B cell (primary cell): ENCODE measurements around the gene CTNNBL1. TPM values are rescaled to one million over a fixed set of nuclear protein-coding genes. Genes with fewer than 3 reads are reported as not detected.

Experiments used
- ATAC-seq: fragments of 200-7000 bp; cut with Tn5 transposase; one replicate; pipeline ENCODE4 v1.10.0; 2021; ENCODE audit warnings: low read depth, mild to moderate bottlenecking, moderate number of reproducible peaks, moderate library complexity
- CTCF ChIA-PET: fragments of 350-600 bp; sonication (Branson Sonifier 250); formaldehyde crosslinking; loops from one replicate; lab custom pipeline; 2021; ENCODE audit warnings: antibody characterized with exemption, inconsistent platforms; lab: Charles Lee
- POLR2A ChIA-PET: fragments of 350-600 bp; sonication (Branson Sonifier 250); formaldehyde crosslinking; loops from one replicate; lab custom pipeline; 2021; ENCODE audit warnings: antibody characterized with exemption; lab: Charles Lee
- DNase-seq: peaks from one replicate; pipeline ENCODE4 v3.0.0; 2013
- H2AFZ ChIP-seq: 2 replicates; pipeline ENCODE4 v1.6.1; 2012; ENCODE audit warnings: mild to moderate bottlenecking, low read depth, low read length; ENCODE audit not compliant: insufficient read depth, poor library complexity, severe bottlenecking
- H3K27ac ChIP-seq, 2 donors: 1 replicate in 1 of 2; 2 replicates in 1 of 2; pipeline ENCODE4 v1.5.1; 2012 to 2013; ENCODE audit warnings: low read length in 2 of 2, mild to moderate bottlenecking in 2 of 2, moderate library complexity in 1 of 2
- H3K27me3 ChIP-seq, 4 experiments: fragments of 200-600 bp in 1 of 4; sonication (generic) in 1 of 4; replicated peaks in 1 of 4; 1 replicate in 2 of 4; 2 replicates in 2 of 4; pipeline versions ENCODE4 v1.6.1 to v1.7.0; 2013 to 2016; ENCODE audit warnings: low read length in 3 of 4, mild to moderate bottlenecking in 2 of 4, mixed read lengths in 1 of 4, moderate library complexity in 1 of 4; ENCODE audit not compliant: insufficient read depth in 4 of 4, control insufficient read depth in 3 of 4; ENCODE audit errors: control extremely low read depth in 1 of 4
- H3K36me3 ChIP-seq, 2 experiments: replicated peaks in 1 of 2; 1 replicate in 1 of 2; 2 replicates in 1 of 2; pipeline versions ENCODE4 v1.6.1 to v1.7.1; 2013; ENCODE audit warnings: low read length in 1 of 2; ENCODE audit not compliant: insufficient read depth in 2 of 2, control insufficient read depth in 1 of 2; ENCODE audit errors: control extremely low read depth in 1 of 2, extremely low read depth in 1 of 2
- H3K4me1 ChIP-seq, 2 donors: fragments of 200-600 bp in 1 of 2; sonication (generic) in 1 of 2; 1 replicate in 1 of 2; 2 replicates in 1 of 2; pipeline versions ENCODE4 v1.5.1 to v1.6.1; 2013 to 2017; ENCODE audit warnings: low read length in 2 of 2; ENCODE audit not compliant: control insufficient read depth in 2 of 2, insufficient read depth in 2 of 2
- H3K4me2 ChIP-seq: replicated peaks from 2 replicates; pipeline ENCODE3; 2012; ENCODE audit warnings: mild to moderate bottlenecking, low read depth, low read length; ENCODE audit not compliant: poor library complexity, severe bottlenecking
- H3K4me3 ChIP-seq, 5 experiments: fragments of 200-600 bp in 1 of 5; sonication (generic) in 1 of 5; 1 replicate in 3 of 5; 2 replicates in 2 of 5; pipeline versions ENCODE4 v1.5.1 to v1.7.0; 2011 to 2016; ENCODE audit warnings: low read length in 4 of 5, mild to moderate bottlenecking in 4 of 5, low read depth in 2 of 5, control low read depth in 1 of 5, moderate library complexity in 1 of 5; ENCODE audit not compliant: insufficient read depth in 1 of 5; ENCODE audit errors: control extremely low read depth in 1 of 5, extremely low read depth in 1 of 5
- H3K79me2 ChIP-seq: fragments of 200-600 bp; sonication (generic); one replicate; pipeline ENCODE4 v1.6.0; 2016; ENCODE audit warnings: low read length; ENCODE audit not compliant: control insufficient read depth, insufficient read depth
- H3K9ac ChIP-seq: fragments of 200-600 bp; sonication (generic); 2 replicates; pipeline ENCODE4 v1.6.1; 2017; ENCODE audit warnings: mild to moderate bottlenecking, low read length, moderate library complexity
- H3K9me3 ChIP-seq, 3 donors: one replicate each; pipeline versions ENCODE4 v1.6.1 to v1.7.1; 2013; ENCODE audit warnings: low read length in 2 of 3; ENCODE audit not compliant: control insufficient read depth in 2 of 3, insufficient read depth in 1 of 3; ENCODE audit errors: control extremely low read depth in 1 of 3
- H4K20me1 ChIP-seq: 2 replicates; pipeline ENCODE4 v1.6.0; 2012; ENCODE audit warnings: mild to moderate bottlenecking, low read length; ENCODE audit not compliant: insufficient read depth, control insufficient read depth, poor library complexity, severe bottlenecking
- H3K27ac Mint-ChIP-seq: one replicate; pipeline ENCODE4 v1.8.0; 2021; ENCODE audit warnings: mixed read lengths
- H3K27me3 Mint-ChIP-seq: one replicate; pipeline ENCODE4 v1.8.0; 2021; ENCODE audit warnings: mixed read lengths
- H3K4me1 Mint-ChIP-seq: one replicate; pipeline ENCODE4 v1.8.0; 2021; ENCODE audit warnings: mixed read lengths
- H3K4me3 Mint-ChIP-seq: one replicate; pipeline ENCODE4 v1.8.0; 2021; ENCODE audit warnings: mixed read lengths
- H3K9me3 Mint-ChIP-seq: one replicate; pipeline ENCODE4 v1.8.0; 2022; ENCODE audit warnings: mixed read lengths; ENCODE audit not compliant: insufficient read depth
- EZH2 ChIP-seq: IDR thresholded peaks from 2 replicates; pipeline ENCODE4 v1.6.1; 2012; ENCODE audit warnings: borderline replicate concordance, low read depth, mild to moderate bottlenecking, moderate library complexity, low read length; ENCODE audit not compliant: insufficient read depth, poor library complexity, severe bottlenecking
- WGBS: methylation state at CpG from one replicate; pipeline ENCODE4 v1.1.5; 2013; ENCODE audit warnings: missing lambda C conversion rate; ENCODE audit not compliant: insufficient coverage; 5-methylcytosine and 5-hydroxymethylcytosine counted together
- intact Hi-C: fragments of 100-400 bp; cut with micrococcal nuclease; formaldehyde crosslinking; loops from one replicate; pipeline ENCODE4 v1.10.0; 2022
- polyA plus RNA-seq: library from polyadenylated mRNA; depleted of rRNA; stranded (reverse); fragments of >200 nt; gene quantifications from 2 replicates; pipeline ENCODE4 v1.2.3, GENCODE V29; 2012
- total RNA-seq, 2 donors: library from RNA; stranded (reverse); fragments of 120-200 nt in 1 of 2; gene quantifications; 1 replicate in 1 of 2; 2 replicates in 1 of 2; pipeline versions ENCODE4 v1.2.3 to v1.2.4, GENCODE V29; 2013 to 2022
- TF ChIP-seq, protein P1 (sequence below): fragments of 200-600 bp; IDR thresholded peaks from one replicate; pipeline ENCODE4 v1.8.0; 2022; ENCODE audit warnings: antibody characterized with exemption, mild to moderate bottlenecking

The CTNNBL1 gene
- total and polyA plus RNA-seq, 2 donors (not counting 1 experiment from before 2014, with no cell fraction given), result 25.3 to 64.7 TPM

DNA sequence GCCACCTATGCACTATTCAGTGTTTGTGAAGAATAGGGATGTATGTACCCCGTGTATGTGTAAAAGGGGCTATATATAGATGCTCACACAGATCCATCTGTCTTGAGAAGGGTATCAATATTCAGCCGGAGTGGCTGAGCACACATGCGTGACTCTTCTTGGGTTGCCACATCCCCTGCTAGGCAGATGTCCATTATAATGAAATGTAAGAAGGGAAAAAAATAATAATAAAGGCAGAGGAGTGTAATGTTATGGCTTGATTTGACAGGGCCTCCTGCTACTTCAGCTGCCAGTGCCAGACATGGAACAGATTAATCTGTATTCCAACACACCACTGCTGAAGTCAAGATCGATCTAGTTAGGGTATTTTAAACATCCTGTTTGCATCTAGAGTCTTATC, 134.9 kb downstream of the CTNNBL1 start:
- Histone ChIP-seq H3K79me2 (peaks cover 4% of the 10 kb centered on the region), H2AFZ (no peak overlapping the region), H3K4me1 (peaks cover 0 to 8% of the 10 kb centered on the region in 2 donors), H3K27ac (no peak overlapping the region), H3K27me3 (no peaks in the 10 kb centered on the region), H3K4me3 (no peak overlapping the region), H3K9ac (no peak overlapping the region), H4K20me1 (no peaks in the 10 kb centered on the region), H3K36me3 (peaks cover 0 to 9% of the 10 kb centered on the region in 2 experiments), H3K4me2 (no peak overlapping the region), H3K9me3 (no peaks in the 10 kb centered on the region)
- H3K27ac Mint-ChIP-seq, result no peak overlapping the region
- ATAC-seq, result no peak
- no peaks in the 10 kb centered on the region for H3K27me3 Mint-ChIP-seq
- POLR2A ChIA-PET, result no interaction called here
- intact Hi-C loops, result no loop called here
- CTCF ChIA-PET, result no interaction called here
- TF ChIP-seq, protein P1, sequence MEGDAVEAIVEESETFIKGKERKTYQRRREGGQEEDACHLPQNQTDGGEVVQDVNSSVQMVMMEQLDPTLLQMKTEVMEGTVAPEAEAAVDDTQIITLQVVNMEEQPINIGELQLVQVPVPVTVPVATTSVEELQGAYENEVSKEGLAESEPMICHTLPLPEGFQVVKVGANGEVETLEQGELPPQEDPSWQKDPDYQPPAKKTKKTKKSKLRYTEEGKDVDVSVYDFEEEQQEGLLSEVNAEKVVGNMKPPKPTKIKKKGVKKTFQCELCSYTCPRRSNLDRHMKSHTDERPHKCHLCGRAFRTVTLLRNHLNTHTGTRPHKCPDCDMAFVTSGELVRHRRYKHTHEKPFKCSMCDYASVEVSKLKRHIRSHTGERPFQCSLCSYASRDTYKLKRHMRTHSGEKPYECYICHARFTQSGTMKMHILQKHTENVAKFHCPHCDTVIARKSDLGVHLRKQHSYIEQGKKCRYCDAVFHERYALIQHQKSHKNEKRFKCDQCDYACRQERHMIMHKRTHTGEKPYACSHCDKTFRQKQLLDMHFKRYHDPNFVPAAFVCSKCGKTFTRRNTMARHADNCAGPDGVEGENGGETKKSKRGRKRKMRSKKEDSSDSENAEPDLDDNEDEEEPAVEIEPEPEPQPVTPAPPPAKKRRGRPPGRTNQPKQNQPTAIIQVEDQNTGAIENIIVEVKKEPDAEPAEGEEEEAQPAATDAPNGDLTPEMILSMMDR, result no peak
- no peak for TF ChIP-seq EZH2
- H3K4me1 Mint-ChIP-seq, result peaks cover 20% of the 10 kb centered on the region
- H3K9me3 Mint-ChIP-seq, result no peaks in the 10 kb centered on the region
- H3K4me3 Mint-ChIP-seq, result no peak overlapping the region
- WGBS, result 17% methylated on average over 1 of the region's 4 CpGs
- no peak for DNase-seq

DNA sequence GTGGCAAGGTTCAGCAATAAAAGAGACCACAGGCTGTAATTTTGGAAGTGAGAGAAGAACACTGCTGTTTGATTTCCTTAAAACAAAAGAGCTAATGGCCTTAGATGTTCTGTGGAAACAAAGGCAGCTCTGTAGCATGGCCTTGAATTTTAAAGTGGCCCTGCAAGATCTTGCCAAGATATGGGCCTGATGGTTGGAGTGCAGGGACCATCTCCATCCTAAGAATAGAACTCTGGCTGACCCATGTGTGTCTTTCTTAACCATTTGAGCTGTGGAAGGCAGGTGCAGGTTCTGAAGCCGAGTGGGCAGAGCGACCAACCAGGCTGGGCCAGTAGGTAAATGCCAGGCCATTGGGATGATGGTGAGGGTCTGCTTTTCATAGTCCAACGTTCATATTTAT, 135.3 kb downstream of the CTNNBL1 start:
- Mint-ChIP-seq H3K9me3 (no peaks in the 10 kb centered on the region), H3K27ac (no peak overlapping the region), H3K27me3 (no peaks in the 10 kb centered on the region), H3K4me1 (peaks cover 20% of the 10 kb centered on the region), H3K4me3 (no peak overlapping the region)
- no peak overlapping the region for H3K9ac ChIP-seq
- no peak overlapping the region for H3K4me3 ChIP-seq
- WGBS, result 100% methylated on average over 1 of the region's 3 CpGs
- TF ChIP-seq, protein P1, result no peak
- TF ChIP-seq EZH2, result no peak
- no peaks in the 10 kb centered on the region for H4K20me1 ChIP-seq
- H3K79me2 ChIP-seq, result peaks cover 4% of the 10 kb centered on the region
- H3K9me3 ChIP-seq, result no peaks in the 10 kb centered on the region
- no peaks in the 10 kb centered on the region for H3K27me3 ChIP-seq
- ChIA-PET POLR2A (no interaction called here), CTCF (no interaction called here)
- no peak overlapping the region for H3K4me2 ChIP-seq
- H2AFZ ChIP-seq, result no peak overlapping the region
- peaks cover 0 to 6% of the 10 kb centered on the region in 2 experiments for H3K36me3 ChIP-seq
- intact Hi-C loops, result no loop called here
- ATAC-seq (no peak), DNase-seq (no peak)
- no peak overlapping the region for H3K27ac ChIP-seq
- H3K4me1 ChIP-seq, result peaks cover 0 to 8% of the 10 kb centered on the region in 2 donors
